Activated B cell treated with CpG ODN at 0.5 μM for 24 hours (primary cell): ENCODE measurements around the gene ROR2. TPM values are rescaled to one million over a fixed set of nuclear protein-coding genes. Genes with fewer than 3 reads are reported as not detected.

Experiments used
- ATAC-seq: fragments of 200-7000 bp; cut with Tn5 transposase; one replicate; pipeline ENCODE4 v1.10.0; 2021; ENCODE audit warnings: low read depth, mild to moderate bottlenecking, moderate library complexity
- CTCF ChIA-PET: fragments of 350-600 bp; sonication (Branson Sonifier 250); formaldehyde crosslinking; loops from one replicate; lab custom pipeline; 2021; ENCODE audit warnings: antibody characterized with exemption; lab: Charles Lee
- POLR2A ChIA-PET: fragments of 350-600 bp; sonication (Branson Sonifier 250); formaldehyde crosslinking; loops from one replicate; lab custom pipeline; 2021; ENCODE audit warnings: antibody characterized with exemption; lab: Charles Lee
- DNase-seq: peaks from one replicate; pipeline ENCODE4 v3.0.0; 2022
- H3K27ac Mint-ChIP-seq: one replicate; pipeline ENCODE4 v1.8.0; 2020; ENCODE audit warnings: mixed read lengths
- H3K27me3 Mint-ChIP-seq: one replicate; pipeline ENCODE4 v1.8.0; 2021; ENCODE audit warnings: mixed read lengths
- H3K36me3 Mint-ChIP-seq: one replicate; pipeline ENCODE4 v1.8.0; 2021; ENCODE audit warnings: low read depth, mixed read lengths
- H3K4me1 Mint-ChIP-seq: one replicate; pipeline ENCODE4 v1.8.0; 2021; ENCODE audit warnings: mixed read lengths
- H3K4me3 Mint-ChIP-seq: one replicate; pipeline ENCODE4 v1.8.0; 2020; ENCODE audit warnings: mild to moderate bottlenecking, mixed read lengths
- H3K9me3 Mint-ChIP-seq: one replicate; pipeline ENCODE4 v1.8.0; 2020; ENCODE audit warnings: mixed read lengths
- intact Hi-C: fragments of 100-400 bp; cut with micrococcal nuclease; formaldehyde crosslinking; loops from one replicate; pipeline ENCODE4 v1.15.1; 2024
- total RNA-seq: library from RNA; stranded (reverse); gene quantifications from 2 replicates; pipeline ENCODE4 v1.2.3, GENCODE V29; 2022
- TF ChIP-seq, protein P1 (sequence below): fragments of 200-600 bp; IDR thresholded peaks from one replicate; pipeline ENCODE4 v1.8.0; 2022; ENCODE audit warnings: antibody characterized with exemption, mild to moderate bottlenecking

The ROR2 gene
- total RNA-seq, 1 donor from 2014 or later = not detected

- ChIA-PET CTCF (no interaction called here), POLR2A (no interaction called here)
- peaks cover 4% of the 10 kb centered on the region for H3K27me3 Mint-ChIP-seq
- DNase-seq (no peak), ATAC-seq (no peak)
- no peaks in the 10 kb centered on the region for H3K4me1 Mint-ChIP-seq
- no peaks in the 10 kb centered on the region for H3K36me3 Mint-ChIP-seq
- H3K27ac Mint-ChIP-seq = no peak overlapping the region
- no peaks in the 10 kb centered on the region for H3K9me3 Mint-ChIP-seq
- no peak overlapping the region for H3K4me3 Mint-ChIP-seq
- TF ChIP-seq, protein P1, sequence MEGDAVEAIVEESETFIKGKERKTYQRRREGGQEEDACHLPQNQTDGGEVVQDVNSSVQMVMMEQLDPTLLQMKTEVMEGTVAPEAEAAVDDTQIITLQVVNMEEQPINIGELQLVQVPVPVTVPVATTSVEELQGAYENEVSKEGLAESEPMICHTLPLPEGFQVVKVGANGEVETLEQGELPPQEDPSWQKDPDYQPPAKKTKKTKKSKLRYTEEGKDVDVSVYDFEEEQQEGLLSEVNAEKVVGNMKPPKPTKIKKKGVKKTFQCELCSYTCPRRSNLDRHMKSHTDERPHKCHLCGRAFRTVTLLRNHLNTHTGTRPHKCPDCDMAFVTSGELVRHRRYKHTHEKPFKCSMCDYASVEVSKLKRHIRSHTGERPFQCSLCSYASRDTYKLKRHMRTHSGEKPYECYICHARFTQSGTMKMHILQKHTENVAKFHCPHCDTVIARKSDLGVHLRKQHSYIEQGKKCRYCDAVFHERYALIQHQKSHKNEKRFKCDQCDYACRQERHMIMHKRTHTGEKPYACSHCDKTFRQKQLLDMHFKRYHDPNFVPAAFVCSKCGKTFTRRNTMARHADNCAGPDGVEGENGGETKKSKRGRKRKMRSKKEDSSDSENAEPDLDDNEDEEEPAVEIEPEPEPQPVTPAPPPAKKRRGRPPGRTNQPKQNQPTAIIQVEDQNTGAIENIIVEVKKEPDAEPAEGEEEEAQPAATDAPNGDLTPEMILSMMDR = no peak
- intact Hi-C loops = no loop called here
Measured at GRCh38 chr9:91689006-91689405, 261.0 kb downstream of the ROR2 start.

GRCh38 chr9:91683269-91683668, 266.8 kb downstream of the ROR2 start:
- H3K4me1 Mint-ChIP-seq = peaks cover 5% of the 10 kb centered on the region
- no peaks in the 10 kb centered on the region for H3K36me3 Mint-ChIP-seq
- no peaks in the 10 kb centered on the region for H3K9me3 Mint-ChIP-seq
- H3K27me3 Mint-ChIP-seq = peaks cover 26% of the 10 kb centered on the region
- intact Hi-C loops = loop anchor here (5.0 kb wide), 1 partner anchor 44 kb away; no protein-coding TSS in a partner anchor
- ATAC-seq = no peak
- ChIA-PET POLR2A (no interaction called here), CTCF (interaction anchor here (1.0 kb wide), 1 partner anchor 768 kb away, joined by 4 read pairs; no protein-coding TSS in a partner anchor)
- no peak for DNase-seq
- TF ChIP-seq, protein P1 = no peak
- no peak overlapping the region for H3K27ac Mint-ChIP-seq
- H3K4me3 Mint-ChIP-seq = no peak overlapping the region

DNA sequence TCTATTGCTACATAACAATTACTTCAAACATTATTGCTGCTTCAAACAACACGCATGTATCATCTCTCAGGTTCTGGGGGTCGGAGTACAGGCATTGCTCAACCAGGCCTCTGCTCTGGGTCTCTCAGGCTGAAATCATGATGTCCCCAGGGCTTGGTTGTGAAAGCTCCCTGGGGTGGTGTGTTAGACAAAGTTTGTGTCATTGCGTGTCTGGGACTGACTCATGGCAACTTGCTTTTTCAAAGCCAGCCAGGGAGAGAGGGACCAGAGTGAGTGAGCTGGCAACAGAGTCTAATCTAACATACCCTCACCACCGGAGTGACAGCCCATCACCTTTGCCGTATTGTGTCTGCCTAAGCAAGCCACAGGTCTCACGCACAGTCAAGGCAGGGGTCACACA, 267.2 kb downstream of the ROR2 start:
- Mint-ChIP-seq H3K27ac (no peak overlapping the region), H3K4me1 (peaks cover 5% of the 10 kb centered on the region), H3K9me3 (no peaks in the 10 kb centered on the region), H3K36me3 (no peaks in the 10 kb centered on the region), H3K4me3 (no peak overlapping the region), H3K27me3 (peaks cover 26% of the 10 kb centered on the region)
- no peak for ATAC-seq
- intact Hi-C loops = loop anchor here (5.0 kb wide), 1 partner anchor 44 kb away; no protein-coding TSS in a partner anchor
- TF ChIP-seq, protein P1 = no peak
- ChIA-PET CTCF (interaction anchor here (1.0 to 2.0 kb wide), 2 partner anchors 767 to 768 kb away, joined by 4 to 13 read pairs; no protein-coding TSS in a partner anchor), POLR2A (no interaction called here)
- no peak for DNase-seq

- peaks cover 27% of the 10 kb centered on the region for H3K27me3 Mint-ChIP-seq
- ATAC-seq (peak; percentile 87), DNase-seq (peak; percentile 51)
- ChIA-PET POLR2A (no interaction called here), CTCF (interaction anchor here (2.0 kb wide), 1 partner anchor 766 kb away, joined by 13 read pairs; no protein-coding TSS in a partner anchor)
- H3K36me3 Mint-ChIP-seq = no peaks in the 10 kb centered on the region
- intact Hi-C loops = loop anchor here (1.0 to 5.0 kb wide), 3 partner anchors 46 to 766 kb away; no protein-coding TSS in a partner anchor
- peaks cover 5% of the 10 kb centered on the region for H3K4me1 Mint-ChIP-seq
- TF ChIP-seq, protein P1 = no peak
- H3K4me3 Mint-ChIP-seq = peak overlapping the region; percentile 70
- no peaks in the 10 kb centered on the region for H3K9me3 Mint-ChIP-seq
- no peak overlapping the region for H3K27ac Mint-ChIP-seq
Measured at GRCh38 chr9:91681461-91682305, 268.3 kb downstream of the ROR2 start.

DNA sequence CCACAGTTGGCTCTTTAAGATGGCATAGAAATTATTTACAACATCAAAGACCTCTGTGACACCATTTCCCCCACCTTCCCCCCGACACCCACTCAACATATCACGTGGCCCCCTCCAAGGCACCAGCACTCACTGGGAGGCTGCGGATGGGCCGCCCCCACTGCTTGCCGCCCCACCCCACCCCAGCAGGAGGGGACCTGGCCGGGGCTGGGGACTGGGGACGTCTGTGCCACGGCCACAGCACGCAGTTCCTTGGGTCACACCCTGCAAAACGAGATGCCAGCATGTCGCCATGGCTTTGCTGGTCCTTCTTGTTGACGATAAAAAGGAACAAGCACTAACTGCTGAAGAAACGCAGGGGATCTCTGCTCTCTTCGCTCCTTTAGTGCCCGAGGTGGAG, 269.0 kb downstream of the ROR2 start:
- Mint-ChIP-seq H3K36me3 (no peaks in the 10 kb centered on the region), H3K27ac (no peak overlapping the region), H3K9me3 (no peaks in the 10 kb centered on the region), H3K4me3 (no peak overlapping the region), H3K4me1 (peaks cover 5% of the 10 kb centered on the region), H3K27me3 (peaks cover 30% of the 10 kb centered on the region)
- TF ChIP-seq, protein P1 = no peak
- ChIA-PET CTCF (interaction anchor here (2.0 kb wide), 1 partner anchor 766 kb away, joined by 13 read pairs; no protein-coding TSS in a partner anchor), POLR2A (no interaction called here)
- intact Hi-C loops = loop anchor here (1.0 to 5.0 kb wide), 3 partner anchors 46 to 766 kb away; no protein-coding TSS in a partner anchor
- no peak for DNase-seq
- no peak for ATAC-seq
